Left ventricle myocardium inferior (tissue), 1 donor: ENCODE data around the gene MED26. TPM values are rescaled to one million over a fixed set of nuclear protein-coding genes. Genes with fewer than 3 reads are reported as not detected.

Experiments used
- DNase-seq: peaks from one replicate; pipeline ENCODE4 v3.0.0-alpha.2; 2020
- H3K27ac ChIP-seq: fragments of 200-600 bp; replicated peaks from 2 replicates; pipeline ENCODE4 v1.8.0; 2021
- H3K27me3 ChIP-seq: fragments of 200-600 bp; 2 replicates; pipeline ENCODE4 v1.8.0; 2021; ENCODE audit warnings: low read depth
- H3K36me3 ChIP-seq: fragments of 200-600 bp; 2 replicates; pipeline ENCODE4 v1.8.0; 2021
- H3K4me1 ChIP-seq: fragments of 200-600 bp; 2 replicates; pipeline ENCODE4 v1.8.0; 2021
- H3K4me3 ChIP-seq: fragments of 200-600 bp; 2 replicates; pipeline ENCODE4 v1.8.0; 2021; ENCODE audit warnings: mild to moderate bottlenecking, moderate library complexity
- H3K9me3 ChIP-seq: fragments of 200-600 bp; replicated peaks from 2 replicates; pipeline ENCODE4 v1.8.0; 2021
- intact Hi-C: fragments of 100-400 bp; cut with micrococcal nuclease; formaldehyde crosslinking; loops from one replicate; pipeline ENCODE4 v1.11.0; 2022
- total RNA-seq: library from RNA; stranded (reverse); fragmentation: NEBNext Ultra II Directional; extraction: Animal tissue kit (Norgen Biotek cat#: 25700); gene quantifications from one replicate; pipeline ENCODE4 v1.2.1, GENCODE V29; 2021
- TF ChIP-seq, protein P1 (sequence below): fragments of 200-600 bp; IDR thresholded peaks from 2 replicates; pipeline ENCODE4 v1.8.0; 2021; ENCODE audit warnings: antibody characterized with exemption, mild to moderate bottlenecking, borderline replicate concordance
- donor health status: DM: no; HTN: yes; CAD: no; lungs with severe emphysema.

Gene MED26
- total RNA-seq, 1 donor from 2014 or later: 4.0 TPM

DNA sequence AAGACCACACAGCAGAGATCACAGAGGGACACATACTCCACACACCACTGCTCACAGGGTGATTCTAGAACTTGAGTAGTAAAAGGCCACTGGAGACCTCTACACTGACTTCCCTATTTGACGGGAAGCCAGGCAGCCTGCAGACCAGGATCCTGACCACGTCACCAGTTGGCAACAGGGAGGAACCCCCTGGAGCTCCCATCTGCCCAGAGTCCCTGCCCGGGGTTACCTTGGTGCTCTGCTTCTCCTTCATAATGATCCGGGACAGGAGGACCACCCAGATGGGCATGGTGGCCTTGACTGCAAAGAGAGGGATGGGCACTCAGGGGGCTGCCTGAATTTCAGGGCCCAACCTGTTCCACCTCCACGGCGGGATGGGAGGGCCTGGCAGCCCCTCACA is 56.7 kb downstream of the MED26 start:
- TF ChIP-seq, protein P1, sequence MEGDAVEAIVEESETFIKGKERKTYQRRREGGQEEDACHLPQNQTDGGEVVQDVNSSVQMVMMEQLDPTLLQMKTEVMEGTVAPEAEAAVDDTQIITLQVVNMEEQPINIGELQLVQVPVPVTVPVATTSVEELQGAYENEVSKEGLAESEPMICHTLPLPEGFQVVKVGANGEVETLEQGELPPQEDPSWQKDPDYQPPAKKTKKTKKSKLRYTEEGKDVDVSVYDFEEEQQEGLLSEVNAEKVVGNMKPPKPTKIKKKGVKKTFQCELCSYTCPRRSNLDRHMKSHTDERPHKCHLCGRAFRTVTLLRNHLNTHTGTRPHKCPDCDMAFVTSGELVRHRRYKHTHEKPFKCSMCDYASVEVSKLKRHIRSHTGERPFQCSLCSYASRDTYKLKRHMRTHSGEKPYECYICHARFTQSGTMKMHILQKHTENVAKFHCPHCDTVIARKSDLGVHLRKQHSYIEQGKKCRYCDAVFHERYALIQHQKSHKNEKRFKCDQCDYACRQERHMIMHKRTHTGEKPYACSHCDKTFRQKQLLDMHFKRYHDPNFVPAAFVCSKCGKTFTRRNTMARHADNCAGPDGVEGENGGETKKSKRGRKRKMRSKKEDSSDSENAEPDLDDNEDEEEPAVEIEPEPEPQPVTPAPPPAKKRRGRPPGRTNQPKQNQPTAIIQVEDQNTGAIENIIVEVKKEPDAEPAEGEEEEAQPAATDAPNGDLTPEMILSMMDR: no peak
- peaks cover 40% of the 10 kb centered on the region for H3K36me3 ChIP-seq
- H3K4me1 ChIP-seq: peaks cover 47% of the 10 kb centered on the region
- peak overlapping the region; percentile 93 for H3K27ac ChIP-seq
- no peaks in the 10 kb centered on the region for H3K27me3 ChIP-seq
- no peaks in the 10 kb centered on the region for H3K9me3 ChIP-seq
- intact Hi-C loops: no loop called here
- DNase-seq: no peak
- peak overlapping the region; percentile 92 for H3K4me3 ChIP-seq

DNA sequence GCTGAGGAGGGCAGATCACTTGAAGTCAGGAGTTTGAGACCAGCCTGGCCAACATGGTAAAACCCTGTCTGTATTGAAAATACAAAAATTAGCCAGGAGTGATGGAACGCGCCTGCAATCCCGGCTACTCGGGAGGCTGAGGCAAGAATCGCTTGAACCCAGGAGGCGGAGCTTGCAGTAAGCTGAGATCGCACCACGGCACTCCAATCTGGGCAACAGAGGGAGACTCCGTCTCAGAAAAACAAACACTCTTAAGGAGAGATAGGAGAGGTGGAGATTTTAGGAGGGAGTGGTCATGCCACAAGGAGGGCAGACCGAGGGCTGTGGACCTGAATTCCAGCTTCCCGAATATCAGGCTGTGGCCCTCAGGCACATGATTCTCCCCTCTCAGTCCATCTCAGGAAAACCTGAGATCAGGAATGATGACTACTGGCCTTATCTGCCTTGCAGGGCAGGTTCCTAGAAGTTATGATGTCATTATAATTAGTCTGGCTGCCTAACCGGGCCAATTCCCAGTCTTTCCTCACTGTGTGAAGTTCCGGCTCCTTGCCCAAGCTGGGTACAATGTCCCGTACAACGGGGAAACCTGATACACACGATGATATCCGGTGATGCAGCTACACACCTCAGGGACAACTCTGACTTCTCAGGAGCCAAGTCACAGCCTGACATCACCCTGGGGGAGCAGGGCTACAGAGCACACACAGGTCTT is 58.2 kb downstream of the MED26 start:
- TF ChIP-seq, protein P1: no peak
- Histone ChIP-seq H3K4me3 (no peak overlapping the region), H3K27ac (no peak overlapping the region), H3K4me1 (peaks cover 50% of the 10 kb centered on the region), H3K27me3 (no peaks in the 10 kb centered on the region), H3K9me3 (no peaks in the 10 kb centered on the region), H3K36me3 (peaks cover 39% of the 10 kb centered on the region)
- intact Hi-C loops: no loop called here
- no peak for DNase-seq

DNA sequence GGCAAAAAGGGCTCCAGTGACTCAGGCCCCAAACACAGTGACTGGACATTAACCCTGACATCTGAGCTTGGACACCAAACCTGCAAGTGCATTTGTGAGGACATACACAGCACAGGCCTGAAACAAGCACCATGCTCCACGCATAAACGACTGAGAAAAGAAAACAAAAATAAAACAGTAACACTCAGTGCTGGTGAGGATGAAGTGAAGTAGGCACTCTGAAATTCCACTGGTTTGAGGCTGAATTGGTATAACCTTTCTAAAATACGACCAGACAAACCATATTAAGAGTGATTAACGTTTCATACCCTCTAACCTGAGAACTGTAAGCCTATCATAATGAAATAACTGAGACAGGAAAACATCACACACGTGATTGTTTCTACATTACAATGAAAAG is 61.3 kb downstream of the MED26 start:
- intact Hi-C loops: no loop called here
- peaks cover 69% of the 10 kb centered on the region for H3K36me3 ChIP-seq
- DNase-seq: no peak

DNA sequence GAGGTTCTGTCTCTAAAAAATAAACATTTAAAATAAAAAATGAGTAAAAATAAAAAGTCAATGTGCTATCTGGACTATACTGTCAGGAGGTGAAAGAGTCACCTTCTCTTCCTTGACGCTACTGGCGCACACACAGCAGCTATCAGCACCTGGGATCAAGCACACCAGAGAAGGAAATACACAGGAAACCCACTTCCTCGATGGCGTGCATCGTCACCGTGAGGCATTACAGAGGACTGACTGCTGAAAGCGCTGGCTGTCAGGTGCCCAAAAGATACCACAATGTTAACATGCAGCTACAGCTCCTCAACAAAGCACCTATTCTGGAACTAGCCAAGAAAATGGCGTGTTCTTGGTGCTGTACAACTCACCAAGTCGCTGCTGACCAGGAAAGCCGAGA is 61.8 kb downstream of the MED26 start:
- Histone ChIP-seq H3K4me1 (peaks cover 18% of the 10 kb centered on the region), H3K27ac (no peak overlapping the region), H3K4me3 (no peak overlapping the region), H3K36me3 (peaks cover 74% of the 10 kb centered on the region), H3K9me3 (no peaks in the 10 kb centered on the region), H3K27me3 (no peaks in the 10 kb centered on the region)
- no peak for DNase-seq
- TF ChIP-seq, protein P1: no peak
- intact Hi-C loops: no loop called here

More for the DNA sequence above, 61.3 kb downstream of the MED26 start:
- Histone ChIP-seq H3K4me3 (no peak overlapping the region), H3K9me3 (no peaks in the 10 kb centered on the region), H3K27ac (no peak overlapping the region), H3K27me3 (no peaks in the 10 kb centered on the region), H3K4me1 (peaks cover 23% of the 10 kb centered on the region)
- TF ChIP-seq, protein P1: no peak

DNA sequence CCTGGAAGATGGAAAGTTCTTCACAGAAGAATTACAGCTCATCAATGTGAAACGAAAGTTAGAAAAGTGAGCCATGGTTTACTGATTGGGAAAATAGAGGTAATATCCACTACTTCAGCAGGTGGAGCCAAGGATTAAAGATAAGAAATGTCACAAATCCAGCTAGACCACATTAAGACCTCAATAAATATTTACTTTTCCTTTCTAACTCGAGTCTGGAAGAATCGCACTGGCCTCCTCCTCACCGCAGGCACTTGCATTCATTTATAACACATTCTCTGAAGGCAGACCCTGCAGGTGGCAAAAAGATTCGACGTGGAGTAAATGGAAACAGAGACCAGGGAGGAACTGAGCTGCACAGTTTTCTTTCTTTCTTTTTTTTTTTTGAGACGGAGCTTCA is 63.2 kb downstream of the MED26 start:
- Histone ChIP-seq H3K27ac (no peak overlapping the region), H3K9me3 (no peaks in the 10 kb centered on the region), H3K27me3 (no peaks in the 10 kb centered on the region), H3K36me3 (peaks cover 84% of the 10 kb centered on the region), H3K4me3 (no peak overlapping the region), H3K4me1 (peaks cover 7% of the 10 kb centered on the region)
- TF ChIP-seq, protein P1: no peak
- no peak for DNase-seq
- intact Hi-C loops: no loop called here
